ENCODE results near the gene TGM1.
"Not testable (repeated sequence)": the region's sequence is repeated elsewhere in the genome, so short reads cannot be mapped to it uniquely, and the experiment has no call there.

Gene TGM1

DNA sequence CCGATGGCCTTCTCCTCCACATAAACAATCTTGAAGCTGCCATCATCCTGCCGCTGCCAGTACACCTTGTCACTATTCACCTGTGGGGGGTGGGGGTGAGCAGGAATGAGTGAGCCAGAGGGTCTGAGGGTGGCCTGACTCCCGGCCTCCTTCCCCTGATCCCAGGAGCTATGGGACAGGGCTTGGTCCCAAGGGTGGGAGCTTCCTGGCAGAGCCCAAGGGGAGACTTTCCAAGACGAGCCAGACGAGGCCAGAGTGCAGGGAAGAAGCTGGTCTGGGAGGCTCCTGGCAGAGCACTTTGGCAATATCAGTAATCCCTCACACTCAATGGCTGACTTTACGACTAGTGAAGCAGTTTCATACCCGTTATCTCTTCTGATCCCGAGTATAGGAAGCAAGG, 7.5 kb downstream of the TGM1 start:
- DNase-seq (ENCODE audit: extremely low read depth in 1 of 2, low read depth in 1 of 2), result no peak

DNA sequence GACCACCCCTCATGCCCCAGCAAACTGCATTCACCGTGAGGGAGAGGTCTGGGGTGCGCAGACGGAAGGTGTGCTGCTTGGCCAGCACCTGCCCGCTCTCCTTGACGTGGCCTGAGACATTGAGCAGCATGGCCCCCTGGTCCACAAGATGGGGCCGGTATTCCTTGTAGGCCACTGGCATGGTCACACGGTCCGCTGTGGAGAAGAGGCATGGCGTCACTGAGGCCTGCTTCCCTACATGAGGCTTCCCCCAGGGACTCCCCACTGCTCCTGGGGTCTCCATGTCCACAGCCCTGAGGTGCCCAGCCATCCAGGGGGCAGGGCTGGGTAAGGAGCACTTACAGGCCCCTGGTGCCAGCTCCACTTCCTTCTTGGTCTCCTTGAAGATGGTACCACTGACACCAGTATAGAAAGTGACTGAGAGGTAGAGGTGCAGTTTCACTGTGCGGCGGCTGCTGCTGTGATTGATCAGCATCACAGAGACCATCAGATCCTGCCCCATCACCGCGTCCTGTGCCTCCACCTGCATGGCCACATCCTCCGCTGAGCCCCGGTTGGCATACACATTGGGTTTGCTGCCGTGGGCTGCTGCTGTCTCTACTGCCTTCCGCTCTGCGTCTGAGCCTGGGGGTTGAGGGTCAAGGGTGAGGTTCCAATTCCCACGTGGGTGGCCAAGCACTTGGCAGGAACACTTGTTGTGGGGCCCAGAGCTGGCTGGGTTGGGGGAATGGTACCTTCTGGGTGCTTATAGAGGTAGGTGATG, 8.2 kb downstream of the TGM1 start:
- no peak for DNase-seq (ENCODE audit: extremely low read depth in 1 of 2, low read depth in 1 of 2)

- DNase-seq (ENCODE audit: extremely low read depth in 1 of 2, low read depth in 1 of 2), result no peak
Measured at GRCh38 chr14:24253936-24254335, 9.0 kb downstream of the TGM1 start.

DNA sequence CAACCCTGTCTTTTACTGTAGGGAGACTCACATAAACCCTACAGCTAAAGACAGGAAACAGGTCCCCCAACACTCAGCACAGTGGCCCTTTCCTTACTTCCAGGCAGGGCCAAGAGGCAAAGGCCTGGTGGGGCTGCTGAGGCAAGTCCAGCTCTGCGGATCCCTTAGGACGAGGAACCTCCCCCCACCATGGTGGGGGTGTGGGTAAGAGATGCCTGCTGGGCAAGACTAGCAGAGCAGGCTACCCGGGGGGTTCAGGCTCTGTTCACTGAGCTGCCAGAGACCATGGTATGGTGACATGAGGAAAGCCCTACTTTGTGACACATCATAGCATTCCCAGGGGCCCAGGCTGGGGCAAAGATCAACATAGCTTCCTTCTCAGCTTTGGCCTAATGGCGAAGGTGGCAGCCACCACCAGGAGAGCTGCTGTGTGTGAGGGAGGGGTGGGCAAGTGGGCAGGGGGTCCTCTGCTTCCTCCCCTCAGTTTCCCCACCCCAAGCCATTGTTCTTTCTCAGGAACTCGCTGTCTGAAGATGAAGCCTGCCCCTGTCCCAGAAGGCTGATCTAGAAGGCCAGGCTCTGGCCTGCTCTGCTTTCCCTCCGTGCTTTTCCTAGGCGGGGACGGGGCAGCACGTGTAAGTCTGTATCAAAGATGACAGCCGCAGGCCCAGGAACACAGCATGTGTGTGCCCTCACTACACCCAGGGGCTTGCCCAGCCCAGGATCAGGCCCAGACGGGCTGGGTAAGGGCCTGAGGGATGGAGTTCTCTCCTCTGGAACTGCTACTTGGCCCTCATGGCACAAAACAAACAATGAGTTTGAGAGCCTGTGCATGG, 10.5 kb downstream of the TGM1 start:
- no peak for DNase-seq (ENCODE audit: extremely low read depth in 1 of 2, low read depth in 1 of 2)

DNA sequence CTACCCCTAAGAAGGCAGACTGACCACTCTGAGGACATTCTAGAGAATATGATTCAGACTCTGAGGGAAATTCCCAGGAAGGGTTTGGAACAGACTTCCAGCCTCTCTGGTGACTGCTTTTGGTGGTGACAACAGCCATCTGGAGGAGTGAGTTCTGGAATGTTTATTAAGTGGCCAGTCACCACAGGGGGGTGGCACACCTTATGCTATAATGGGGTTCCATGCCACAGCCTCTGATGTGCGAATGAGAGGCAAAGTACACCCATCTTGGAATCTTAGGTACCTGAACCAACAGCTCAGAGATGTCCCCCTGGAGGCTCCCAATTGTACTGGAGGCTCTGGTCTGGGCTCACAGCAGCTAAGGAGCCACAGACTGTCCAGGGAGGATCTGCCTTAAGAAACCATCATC, 11.1 kb downstream of the TGM1 start:
- DNase-seq (ENCODE audit: extremely low read depth in 1 of 2, low read depth in 1 of 2), result no peak

GRCh38 chr14:24250354-24250753, 12.6 kb downstream of the TGM1 start:
- DNase-seq (ENCODE audit: extremely low read depth in 1 of 2, low read depth in 1 of 2), result no peak

DNA sequence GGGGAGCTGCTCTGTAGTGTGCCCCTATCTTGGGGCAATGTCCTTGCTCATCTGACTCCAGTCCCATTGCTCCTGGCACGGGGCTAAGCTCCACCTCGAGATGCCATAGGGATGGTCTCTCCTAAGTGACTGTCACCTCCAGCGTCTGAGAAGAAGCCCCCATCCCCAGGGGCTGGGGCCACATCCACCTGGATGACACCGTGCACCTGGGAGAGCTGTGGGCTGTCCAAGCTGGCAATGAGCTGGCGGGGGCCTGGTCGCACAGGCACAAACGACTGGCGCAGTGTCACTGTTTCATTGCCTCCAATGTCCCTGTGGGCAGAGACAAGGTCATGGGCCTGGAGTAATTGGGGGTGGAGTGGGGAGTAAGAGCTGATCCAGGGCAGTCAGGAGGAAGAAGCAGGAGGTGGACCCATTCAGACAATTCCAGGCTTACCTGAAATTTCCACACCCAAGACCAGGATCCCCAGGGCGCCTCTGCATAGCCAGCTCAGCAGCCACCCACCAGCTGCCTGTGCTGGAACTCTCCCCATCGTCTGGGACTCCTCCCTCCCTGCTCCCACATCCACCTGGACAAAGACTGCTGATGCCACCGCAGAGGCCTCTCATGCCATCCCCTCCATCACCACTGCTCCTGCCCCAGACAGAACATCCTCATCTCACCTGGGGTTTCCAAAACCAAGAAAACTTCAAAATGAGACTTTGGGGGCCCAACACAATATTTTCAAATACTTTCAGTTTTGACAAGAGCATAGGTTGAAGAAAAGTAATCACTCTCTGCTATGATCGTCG, 13.6 kb downstream of the TGM1 start:
- DNase-seq (ENCODE audit: extremely low read depth in 1 of 2, low read depth in 1 of 2), result no peak

- no peak for DNase-seq (ENCODE audit: extremely low read depth in 1 of 2, low read depth in 1 of 2)
Measured at GRCh38 chr14:24247422-24247821, 15.6 kb downstream of the TGM1 start.

DNA sequence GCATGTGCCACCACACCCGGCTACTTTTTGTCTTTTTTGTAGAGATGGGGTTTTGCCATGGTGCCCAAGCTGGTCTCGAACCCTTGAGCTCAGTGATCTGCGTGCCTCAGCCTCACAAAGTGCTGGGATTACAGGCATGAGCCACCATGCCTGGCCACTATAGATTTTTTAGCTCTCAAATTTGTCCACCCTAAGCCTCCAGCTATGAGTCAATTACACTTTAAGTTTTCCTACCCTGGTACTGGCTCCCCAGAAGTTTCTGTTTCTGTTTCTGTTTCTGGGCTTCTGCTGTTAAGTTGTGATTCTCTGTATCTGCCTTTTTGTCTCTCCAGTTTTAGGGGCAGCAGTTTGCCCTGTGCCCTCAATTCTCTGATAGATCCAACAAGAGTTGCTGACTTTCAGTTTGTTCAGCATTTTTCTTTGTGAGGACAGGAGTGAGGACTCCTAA, 16.2 kb downstream of the TGM1 start:
- no peak for DNase-seq (ENCODE audit: extremely low read depth in 1 of 2, low read depth in 1 of 2)

- not testable (repeated sequence) for DNase-seq (ENCODE audit: extremely low read depth in 1 of 2, low read depth in 1 of 2)
Measured at GRCh38 chr14:24245350-24245749, 17.6 kb downstream of the TGM1 start.

- no peak for DNase-seq (ENCODE audit: extremely low read depth in 1 of 2, low read depth in 1 of 2)
Measured at GRCh38 chr14:24243336-24243836, 19.6 kb downstream of the TGM1 start.

- DNase-seq (ENCODE audit: extremely low read depth in 1 of 2, low read depth in 1 of 2), result peak; percentile 89 to 90
Measured at GRCh38 chr14:24241829-24242443, 21.0 kb downstream of the TGM1 start.

GRCh38 chr14:24240110-24240918, 22.7 kb downstream of the TGM1 start:
- DNase-seq (ENCODE audit: extremely low read depth in 1 of 2, low read depth in 1 of 2), result no peak

DNA sequence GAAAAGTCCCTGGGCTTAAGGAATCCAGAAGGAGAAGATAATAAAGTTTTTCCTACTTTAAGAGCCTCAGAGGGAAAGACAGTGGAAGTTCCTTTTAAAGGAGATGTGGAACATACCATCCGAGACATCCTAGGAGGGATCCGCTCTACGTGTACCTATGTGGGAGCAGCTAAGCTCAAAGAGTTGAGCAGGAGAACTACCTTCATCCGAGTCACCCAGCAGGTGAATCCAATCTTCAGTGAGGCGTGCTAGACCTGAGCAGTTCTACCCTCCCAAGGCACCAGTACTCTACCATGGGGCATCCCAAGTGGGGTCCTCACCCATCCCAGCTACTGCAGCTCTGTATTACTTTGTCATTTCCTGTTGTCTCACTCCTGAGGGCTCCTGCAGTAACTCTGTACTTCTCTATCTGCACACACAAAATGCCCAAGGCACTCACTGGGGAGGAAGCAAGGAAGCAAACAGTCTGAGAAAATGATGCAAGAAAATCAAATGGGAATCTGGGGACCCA, 24.4 kb downstream of the TGM1 start:
- DNase-seq (ENCODE audit: extremely low read depth in 1 of 2, low read depth in 1 of 2), result no peak

DNA sequence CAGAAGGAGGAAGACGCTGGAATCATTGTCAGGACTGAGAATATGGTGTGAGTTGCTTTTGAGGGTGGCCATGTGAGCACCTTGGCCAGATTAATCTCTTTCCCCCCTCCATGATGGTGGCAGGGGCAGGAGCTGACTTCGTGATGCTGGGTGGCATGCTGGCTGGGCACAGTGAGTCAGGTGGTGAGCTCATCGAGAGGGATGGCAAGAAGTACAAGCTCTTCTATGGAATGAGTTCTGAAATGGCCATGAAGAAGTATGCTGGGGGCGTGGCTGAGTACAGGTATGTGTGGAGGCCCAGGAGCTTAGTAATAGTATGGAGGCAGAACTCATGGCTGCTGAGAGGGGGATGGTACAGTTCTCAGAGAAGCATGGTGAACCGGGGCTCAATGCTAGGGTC, 24.9 kb downstream of the TGM1 start:
- DNase-seq (ENCODE audit: extremely low read depth in 1 of 2, low read depth in 1 of 2), result no peak

DNA sequence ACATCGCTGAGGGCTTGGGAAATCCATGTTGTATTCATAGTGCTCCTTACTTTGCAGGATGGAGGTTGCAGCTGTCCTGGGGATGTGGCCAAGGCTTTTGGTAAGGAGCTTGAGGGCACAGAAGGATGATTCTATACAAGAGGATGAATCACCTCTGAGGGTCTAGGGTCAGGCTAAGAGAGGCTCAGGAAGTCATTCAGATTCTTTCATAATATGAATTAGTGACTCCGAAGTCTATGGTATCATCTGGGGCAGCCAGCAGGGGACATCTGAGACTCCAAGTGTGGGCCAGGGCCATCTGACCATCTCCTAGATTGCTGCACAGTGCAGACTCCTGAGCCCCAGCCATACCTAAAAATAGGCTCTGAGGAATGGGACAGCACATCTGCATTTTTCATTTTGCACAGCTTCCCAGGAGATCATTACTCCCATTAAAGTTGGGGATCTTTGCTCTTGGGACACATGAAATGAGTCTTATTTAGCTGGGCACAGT, 25.5 kb downstream of the TGM1 start:
- DNase-seq (ENCODE audit: extremely low read depth in 1 of 2, low read depth in 1 of 2), result no peak

DNA sequence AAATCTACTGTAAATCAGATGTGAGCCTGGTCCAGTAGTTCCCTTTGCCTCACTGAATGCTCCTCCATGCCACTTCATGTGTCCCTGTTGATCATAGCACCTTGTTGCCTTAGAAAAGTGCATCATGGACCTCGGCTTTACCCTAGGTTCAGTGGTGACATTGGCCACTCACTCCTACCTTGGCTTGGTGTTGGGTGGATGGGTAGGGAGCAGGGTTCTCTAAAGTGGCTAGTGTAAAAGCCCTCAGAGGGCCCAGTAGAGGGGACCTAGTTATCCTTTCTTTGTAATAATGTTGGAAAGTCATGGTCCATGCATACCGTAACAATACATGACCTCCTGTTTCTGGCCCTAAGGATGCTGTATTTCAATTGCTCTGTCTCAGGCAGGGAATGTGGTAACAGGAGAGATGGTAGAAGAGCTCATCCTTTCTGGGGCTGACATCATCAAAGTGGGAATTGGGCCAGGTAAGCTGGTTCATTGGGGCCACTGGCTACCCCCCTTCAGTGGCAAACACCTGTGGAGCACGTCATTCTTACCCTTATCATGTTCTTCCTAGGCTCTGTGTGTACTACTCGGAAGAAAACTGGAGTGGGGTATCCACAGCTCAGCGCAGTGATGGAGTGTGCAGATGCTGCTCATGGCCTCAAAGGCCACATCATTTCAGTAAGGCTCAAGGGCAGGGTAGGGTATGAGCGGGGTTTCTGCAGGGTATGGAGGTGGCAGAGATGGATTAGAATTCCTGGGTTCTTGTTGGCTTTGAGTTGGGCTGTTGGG, 26.1 kb downstream of the TGM1 start:
- DNase-seq (ENCODE audit: extremely low read depth in 1 of 2, low read depth in 1 of 2), result no peak

GRCh38 chr14:24235804-24236688, 26.9 kb downstream of the TGM1 start:
- no peak for DNase-seq (ENCODE audit: extremely low read depth in 1 of 2, low read depth in 1 of 2)

All from stimulated activated CD8-positive, alpha-beta memory T cell treated with anti-CD3 and anti-CD28 coated beads, Interleukin-7, amount 100 ng/mL, for 48 hours (primary cell).